Liver (tissue), 9 donors: ENCODE results near the gene KLC4. TPM values are rescaled to one million over a fixed set of nuclear protein-coding genes. Genes with fewer than 3 reads are reported as not detected.

Experiments
- DNase-seq: peaks from one replicate; pipeline ENCODE4 v3.0.0-alpha.2; 2017; ENCODE audit warnings: low spot score
- H3K27ac ChIP-seq, 2 donors: one replicate each; pipeline ENCODE4 v1.7.0; 2013; ENCODE audit warnings: inconsistent platforms in 2 of 2, low read length in 2 of 2, control low read depth in 1 of 2, low read depth in 1 of 2, mild to moderate bottlenecking in 1 of 2
- H3K27me3 ChIP-seq, 4 donors: one replicate each; pipeline versions ENCODE4 v1.6.1 to v1.7.0; 2013; ENCODE audit warnings: low read length in 3 of 4, inconsistent platforms in 1 of 4, mild to moderate bottlenecking in 1 of 4, moderate library complexity in 1 of 4; ENCODE audit not compliant: control insufficient read depth in 4 of 4, insufficient read depth in 4 of 4
- H3K36me3 ChIP-seq, 4 donors: one replicate each; pipeline versions ENCODE4 v1.6.1 to v1.7.0; 2013; ENCODE audit warnings: low read length in 3 of 4, mild to moderate bottlenecking in 3 of 4, low read depth in 1 of 4, moderate library complexity in 1 of 4; ENCODE audit not compliant: control insufficient read depth in 4 of 4, insufficient read depth in 3 of 4
- H3K4me1 ChIP-seq, 4 donors: one replicate each; pipeline versions ENCODE4 v1.6.1 to v1.7.0; 2013; ENCODE audit warnings: low read length in 3 of 4, mild to moderate bottlenecking in 3 of 4, moderate library complexity in 1 of 4; ENCODE audit not compliant: control insufficient read depth in 4 of 4, insufficient read depth in 4 of 4
- H3K4me3 ChIP-seq, 3 donors: one replicate each; pipeline versions ENCODE4 v1.6.1 to v1.7.0; 2013; ENCODE audit warnings: low read length in 3 of 3, control low read depth in 1 of 3, low read depth in 1 of 3, mild to moderate bottlenecking in 1 of 3
- H3K9ac ChIP-seq, 2 donors: one replicate each; pipeline ENCODE4 v1.7.0; 2013; ENCODE audit warnings: low read length in 2 of 2, mild to moderate bottlenecking in 2 of 2, moderate library complexity in 2 of 2, control low read depth in 1 of 2, low read depth in 1 of 2
- H3K9me3 ChIP-seq, 4 donors: one replicate each; pipeline versions ENCODE4 v1.6.1 to v1.7.0; 2013; ENCODE audit warnings: low read length in 3 of 4; ENCODE audit not compliant: control insufficient read depth in 4 of 4
- CTCF ChIP-seq: fragments of 150-350 bp; IDR thresholded peaks from 2 replicates; pipeline ENCODE4 v1.5.1; 2017; ENCODE audit warnings: improper control_type of control experiment, low read depth, low read length; ENCODE audit not compliant: missing input control
- EGR1 ChIP-seq, 2 donors: IDR thresholded peaks; 2 replicates each; pipeline ENCODE4 v1.6.1; 2016 to 2018; ENCODE audit warnings: antibody characterized with exemption in 2 of 2, low read depth in 2 of 2
- FOXA1 ChIP-seq: IDR thresholded peaks from 2 replicates; pipeline ENCODE4 v1.6.1; 2016; ENCODE audit warnings: antibody characterized with exemption
- GABPA ChIP-seq, 2 donors: IDR thresholded peaks in 1 of 2; conservative IDR thresholded peaks in 1 of 2; 2 replicates each; pipeline ENCODE4 v1.6.1; 2016; ENCODE audit warnings: antibody characterized with exemption in 2 of 2, mild to moderate bottlenecking in 1 of 2, moderate library complexity in 1 of 2
- HNF4A ChIP-seq, 2 donors: conservative IDR thresholded peaks; 2 replicates each; pipeline ENCODE4 v1.6.1; 2016; ENCODE audit warnings: antibody characterized with exemption in 2 of 2, mild to moderate bottlenecking in 2 of 2
- HNF4G ChIP-seq: IDR thresholded peaks from 2 replicates; pipeline ENCODE4 v1.6.1; 2016; ENCODE audit warnings: antibody characterized with exemption
- JUND ChIP-seq, 2 donors: IDR thresholded peaks; 2 replicates each; pipeline ENCODE4 v1.6.1; 2016; ENCODE audit warnings: antibody characterized with exemption in 2 of 2
- MAX ChIP-seq: IDR thresholded peaks from 2 replicates; pipeline ENCODE4 v1.6.1; 2016; ENCODE audit warnings: antibody characterized with exemption
- NR2F2 ChIP-seq: IDR thresholded peaks from 2 replicates; pipeline ENCODE4 v1.6.1; 2016; ENCODE audit warnings: antibody characterized with exemption
- RAD21 ChIP-seq, 2 donors: IDR thresholded peaks; 2 replicates each; pipeline ENCODE4 v1.6.1; 2016; ENCODE audit warnings: antibody characterized with exemption in 2 of 2, mild to moderate bottlenecking in 2 of 2
- REST ChIP-seq: IDR thresholded peaks from 2 replicates; pipeline ENCODE4 v1.6.1; 2016; ENCODE audit warnings: antibody characterized with exemption, mild to moderate bottlenecking
- RXRA ChIP-seq, 2 donors: IDR thresholded peaks; 2 replicates each; pipeline ENCODE4 v1.6.1; 2017 to 2018; ENCODE audit warnings: antibody characterized with exemption in 2 of 2, mild to moderate bottlenecking in 1 of 2
- SP1 ChIP-seq: IDR thresholded peaks from 2 replicates; pipeline ENCODE4 v1.6.1; 2018; ENCODE audit warnings: antibody characterized with exemption, mild to moderate bottlenecking
- TAF1 ChIP-seq: conservative IDR thresholded peaks from 2 replicates; pipeline ENCODE4 v1.6.1; 2016; ENCODE audit warnings: antibody characterized with exemption, mild to moderate bottlenecking
- YY1 ChIP-seq: IDR thresholded peaks from 2 replicates; pipeline ENCODE4 v1.6.1; 2016; ENCODE audit warnings: antibody characterized with exemption, mild to moderate bottlenecking
- WGBS: extraction: QIAGEN DNeasy Blood & Tissue Kit; methylation state at CpG from one replicate; pipeline ENCODE4 v1.1.7; 2013; 5-methylcytosine and 5-hydroxymethylcytosine counted together
- polyA plus RNA-seq, 2 donors: library from polyadenylated mRNA; stranded (reverse) in 1 of 2; unstranded in 1 of 2; fragments of 200-250 nt in 1 of 2; fragments of >200 nt in 1 of 2; fragmentation: Nextera tagmentation in 1 of 2; extraction: Ambion mirVana in 1 of 2; gene quantifications; one replicate each; pipeline versions ENCODE4 v1.2.1 to v1.2.3, GENCODE V29; 2013 to 2015
- total RNA-seq, 2 donors: library from RNA; depleted of rRNA; stranded (reverse); fragments of >200 nt; gene quantifications; one replicate each; pipeline ENCODE4 v1.2.3, GENCODE V29; 2014
- donor health status: healthy.
- donor health status: healthy.
- donor health status: healthy.
- donor health status: healthy.
- donor health status: healthy.

KLC4 gene
- total and polyA plus RNA-seq, 4 donors: 33.2 to 97.0 (median 45.9) TPM

- 61% methylated on average over 5 of the region's 5 CpGs for WGBS
- H3K4me1 ChIP-seq: peaks cover 2 to 15% (median 13%) of the 10 kb centered on the region in 4 donors
These were observed 38.6 kb upstream of the KLC4 start for GRCh38 chr6:43020847-43021246.

GRCh38 chr6:43021270-43022047 lies 38.0 kb upstream of the KLC4 start, which contains the start of gene RRP36:
Gene RRP36 (plus strand): TSS chr6:43021623. CDS start chr6:43021655, 32 bp downstream.
- Histone ChIP-seq H3K27me3 (no peaks in the 10 kb centered on the region), H3K4me3 (peak within 1 kb of the TSS; percentile 92 to 100 (median 94)), H3K9ac (peak within 1 kb of the TSS; percentile 48 to 53), H3K4me1 (peaks cover 2 to 13% (median 11%) of the 10 kb centered on the region in 4 donors), H3K27ac (peak within 1 kb of the TSS; percentile 86 to 95), H3K9me3 (no peaks in the 10 kb centered on the region), H3K36me3 (peaks cover 0 to 41% (median 24%) of the 10 kb centered on the region in 4 donors)
- peak; percentile 78 for DNase-seq
- WGBS: 1% methylated on average over 56 of the region's 56 CpGs
- TF ChIP-seq REST: no peak
- peak; percentile 87 for TF ChIP-seq YY1
- TF ChIP-seq RXRA (IDR thresholded peaks at IDR 0.05): peak in 1 of 2 donors; percentile 12
- no peak for TF ChIP-seq CTCF
- TF ChIP-seq HNF4G: no peak
- no peak for TF ChIP-seq EGR1 (IDR thresholded peaks at IDR 0.05; ENCODE audit: low read depth in 2 of 2)
- TF ChIP-seq GABPA (IDR thresholded peaks at IDR 0.05 in 1 of 2, conservative IDR thresholded peaks at IDR 0.05 in 1 of 2): peak; percentile 67 to 89
- peak; percentile 9 for TF ChIP-seq SP1
- TF ChIP-seq TAF1: no peak
- no peak for TF ChIP-seq RAD21 (IDR thresholded peaks at IDR 0.05)

More at GRCh38 chr6:43020847-43021246, 38.6 kb upstream of the KLC4 start:
- DNase-seq: no peak
- Histone ChIP-seq H3K4me3 (peak overlapping the region; percentile 92 to 100 (median 94)), H3K27ac (peak overlapping the region; percentile 86 to 95), H3K9me3 (no peaks in the 10 kb centered on the region), H3K36me3 (peaks cover 0 to 34% (median 21%) of the 10 kb centered on the region in 4 donors), H3K9ac (peak overlapping the region; percentile 48 to 53), H3K27me3 (no peaks in the 10 kb centered on the region)
- no peak for TF ChIP-seq CTCF
- no peak for TF ChIP-seq HNF4A (conservative IDR thresholded peaks at IDR 0.05)
- no peak for TF ChIP-seq YY1
- TF ChIP-seq RAD21 (IDR thresholded peaks at IDR 0.05): no peak
- no peak for TF ChIP-seq TAF1
- no peak for TF ChIP-seq NR2F2
- TF ChIP-seq RXRA (IDR thresholded peaks at IDR 0.05): no peak
- no peak for TF ChIP-seq MAX
- TF ChIP-seq JUND (IDR thresholded peaks at IDR 0.05): no peak
- TF ChIP-seq FOXA1: no peak
- TF ChIP-seq GABPA (IDR thresholded peaks at IDR 0.05 in 1 of 2, conservative IDR thresholded peaks at IDR 0.05 in 1 of 2): no peak
- no peak for TF ChIP-seq EGR1 (IDR thresholded peaks at IDR 0.05; ENCODE audit: low read depth in 2 of 2)
